Activated CD8-positive, alpha-beta memory T cell treated with anti-CD3 and anti-CD28 coated beads for 48 hours (primary cell): ENCODE data around the gene ZNF425.
"Not testable (repeated sequence)": the region's sequence is repeated elsewhere in the genome, so short reads cannot be mapped to it uniquely, and the experiment has no call there.

Experiments
- DNase-seq, 3 experiments: peaks; one replicate each; pipeline ENCODE4 v3.0.0-alpha.2; 2020; ENCODE audit warnings: low read depth in 2 of 3, low spot score in 2 of 3

Gene ZNF425

DNA sequence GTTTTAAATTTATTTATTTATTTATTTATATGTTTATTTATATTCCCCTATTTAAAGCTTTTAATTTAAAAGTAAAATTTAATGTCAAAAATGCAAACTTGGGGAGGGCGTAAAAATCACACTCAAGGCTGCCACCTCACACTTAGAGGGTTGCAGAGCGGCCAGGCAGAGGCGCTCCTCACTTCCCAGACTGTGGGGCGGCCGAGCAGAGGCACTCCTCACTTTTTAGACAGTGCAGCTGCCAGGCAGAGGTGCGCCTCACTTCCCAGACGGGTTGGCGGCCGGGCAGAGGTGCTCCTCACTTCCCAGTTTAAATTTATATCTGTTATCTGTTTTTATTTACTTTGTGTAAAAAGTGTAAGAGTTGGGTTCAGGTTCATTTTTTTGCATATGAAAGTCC is 10.0 kb upstream of the ZNF425 start:
- no peak for DNase-seq

DNA sequence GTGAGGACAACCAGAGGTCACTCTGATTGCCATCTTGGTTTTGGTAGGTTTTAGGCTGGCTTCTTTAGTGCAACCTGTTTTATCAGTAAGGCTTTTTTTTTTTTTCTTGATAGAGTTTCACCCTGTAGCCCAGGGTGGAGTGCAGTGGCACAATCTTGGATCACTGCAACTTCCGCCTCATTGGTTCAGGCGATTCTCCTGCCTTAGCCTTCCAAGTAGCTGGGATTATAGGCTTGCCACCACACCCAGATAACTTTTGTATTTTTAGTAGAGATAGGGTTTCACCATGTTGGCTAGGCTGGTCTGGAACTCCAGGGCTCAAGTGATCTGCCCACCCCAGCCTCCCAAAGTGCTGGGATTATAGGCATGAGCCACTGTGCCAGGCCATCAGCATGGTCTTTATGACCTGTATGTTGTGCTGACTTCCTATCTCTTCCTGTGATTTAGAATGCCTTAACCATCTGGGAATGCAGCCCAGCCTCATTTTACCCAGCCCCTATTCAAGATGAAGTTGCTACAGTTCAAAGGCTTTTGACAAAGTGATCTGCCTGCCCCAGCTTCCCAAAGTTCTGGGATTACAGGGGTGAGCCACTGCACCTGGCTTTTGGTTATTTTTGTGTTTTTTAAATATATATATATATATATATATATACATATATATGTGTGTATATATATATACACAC is 7.0 kb upstream of the ZNF425 start:
- DNase-seq = no peak

DNA sequence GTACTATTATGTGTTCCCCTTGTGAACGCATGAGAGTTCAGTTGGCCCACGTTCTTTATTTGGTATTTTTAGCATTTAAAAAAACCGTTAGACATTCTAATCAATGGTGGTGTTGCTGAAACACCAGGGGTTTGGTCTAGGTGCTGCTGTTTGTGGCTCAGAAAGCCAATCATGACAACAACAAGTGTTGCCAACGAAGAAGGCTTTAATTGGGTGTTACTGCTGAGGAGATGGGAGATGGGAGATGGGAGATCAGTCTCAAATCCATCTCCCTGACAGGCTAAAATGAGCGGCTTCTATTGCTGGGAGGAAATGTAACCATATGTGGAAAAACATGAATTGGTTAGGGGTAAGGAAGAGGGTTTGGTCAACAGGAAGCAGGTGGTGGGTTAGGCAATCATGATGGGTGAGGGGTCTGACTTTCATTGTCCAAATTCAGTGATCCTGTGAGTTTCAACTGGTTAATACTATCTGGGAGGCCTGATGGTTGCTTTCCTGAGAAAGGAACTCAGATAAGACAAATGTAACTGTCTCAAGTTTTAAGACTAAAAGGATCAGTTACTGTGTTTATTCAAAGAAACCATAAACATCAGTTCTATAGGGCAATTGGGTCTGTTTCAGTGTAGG is 4.6 kb upstream of the ZNF425 start:
- DNase-seq = no peak

- DNase-seq = peak in 2 of 3 experiments; percentile 59 to 70
Measured at GRCh38 chr7:149126662-149127266, 640 bp upstream of the ZNF425 start.

DNA sequence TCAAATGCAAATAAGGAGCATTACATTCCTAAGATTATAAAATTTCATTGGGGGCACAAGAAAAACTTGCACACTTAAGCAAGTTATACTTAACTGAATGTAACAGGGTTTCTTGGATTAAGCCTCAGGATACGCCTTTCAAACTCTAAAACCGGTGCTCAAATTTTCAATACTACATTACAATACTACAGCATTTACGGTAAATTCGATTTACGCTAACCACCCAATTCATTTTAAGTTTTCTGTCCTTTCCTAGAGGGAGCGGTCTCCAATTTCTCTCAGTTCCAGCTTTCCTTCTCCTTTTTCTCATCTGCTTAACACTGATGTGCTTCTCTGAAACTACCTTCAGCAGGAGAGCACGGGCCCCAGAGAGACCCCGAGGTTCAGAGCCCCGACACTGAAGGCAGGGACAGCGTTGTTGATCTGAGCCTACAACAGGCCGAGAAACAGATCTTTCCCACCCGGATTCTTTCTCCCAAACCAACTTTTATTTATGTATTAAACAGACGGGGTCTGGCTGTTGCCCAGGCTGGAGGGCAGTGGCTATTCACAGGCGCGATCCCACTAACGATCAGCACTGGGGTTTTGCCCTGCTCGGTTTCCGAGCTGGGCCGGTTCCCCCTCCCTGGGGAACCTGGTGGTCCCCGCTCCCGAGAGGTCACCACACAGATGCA is 798 bp downstream of the ZNF425 start:
- DNase-seq = no peak

DNA sequence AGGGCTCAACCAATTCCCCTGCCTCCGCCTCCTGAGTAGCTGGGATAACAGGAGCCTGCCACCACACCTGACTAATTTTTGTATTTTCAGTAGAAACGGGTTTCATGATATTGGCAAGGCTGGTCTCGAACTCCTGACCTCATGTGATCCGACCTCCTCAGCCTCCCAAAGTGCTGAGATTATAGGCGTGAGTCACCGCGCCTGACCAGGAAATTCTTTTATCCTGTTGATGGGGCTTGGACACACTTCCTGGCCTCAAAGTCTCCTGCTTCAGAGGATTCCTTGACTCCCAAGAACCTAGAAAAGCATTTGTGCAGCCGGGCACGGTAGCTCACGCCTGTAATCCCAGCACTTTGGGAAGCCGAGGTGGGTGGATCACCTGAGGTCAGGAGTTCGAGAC is 16.2 kb downstream of the ZNF425 start:
- no peak for DNase-seq

- no peak for DNase-seq
Measured at GRCh38 chr7:149104749-149105148, 21.4 kb downstream of the ZNF425 start.

GRCh38 chr7:149104214-149104613 is 21.9 kb downstream of the ZNF425 start:
- no peak for DNase-seq

DNA sequence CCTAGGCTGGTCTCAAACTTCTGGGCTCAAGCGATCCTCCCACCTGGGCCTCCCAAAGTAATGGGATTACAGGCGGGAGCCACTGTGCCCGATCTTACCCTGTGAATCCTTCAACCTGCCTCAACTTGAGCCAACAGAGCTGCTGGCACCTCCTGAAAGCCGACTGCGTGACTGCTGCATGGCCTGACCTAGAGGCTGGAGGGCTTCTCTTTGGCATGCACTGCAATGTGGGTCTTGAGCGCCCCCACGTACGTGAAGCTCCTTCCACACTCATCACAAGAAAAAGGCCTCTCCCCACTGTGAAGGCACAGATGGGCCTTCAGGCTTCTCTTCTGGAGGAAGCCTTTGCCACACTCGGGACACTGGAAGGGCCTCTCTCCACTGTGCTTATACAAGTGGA is 22.7 kb downstream of the ZNF425 start:
- DNase-seq = no peak

DNA sequence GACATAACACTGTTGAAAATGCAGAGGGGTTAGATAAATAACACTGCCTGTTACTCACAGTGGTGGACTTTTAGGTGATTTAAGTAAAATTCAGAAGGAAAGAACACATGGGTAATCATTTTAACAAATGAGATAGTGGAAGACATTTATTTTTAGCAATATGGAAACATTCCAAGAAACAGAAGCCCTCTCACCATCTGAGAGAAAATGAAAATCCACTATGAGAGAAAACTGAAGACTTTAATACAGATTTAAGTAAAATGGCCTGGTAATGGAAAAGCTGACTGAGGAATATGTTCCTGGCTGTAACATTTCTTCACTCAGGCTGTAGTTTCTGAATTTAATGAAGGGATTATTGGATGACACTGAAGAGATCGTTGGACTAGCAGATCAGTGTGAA is 23.5 kb downstream of the ZNF425 start:
- no peak for DNase-seq

DNA sequence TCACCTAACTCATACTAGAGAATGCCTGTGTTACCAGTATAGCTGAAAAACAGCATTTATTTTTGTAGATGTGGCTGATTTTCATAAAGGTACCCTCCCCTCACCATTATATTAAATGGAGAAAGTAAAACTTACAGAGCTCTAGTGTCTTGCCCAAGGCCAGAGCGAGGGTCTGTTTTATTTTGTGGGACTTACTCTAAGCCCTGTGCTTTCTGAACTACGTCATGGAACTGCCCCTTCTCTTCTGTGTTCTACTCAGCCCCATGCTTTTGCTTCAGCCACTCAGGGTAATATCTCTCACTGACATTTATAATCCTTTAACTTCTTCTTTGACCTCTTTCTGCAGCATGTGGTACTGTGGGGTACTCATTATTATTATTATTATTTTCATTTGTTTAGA is 25.3 kb downstream of the ZNF425 start:
- DNase-seq = no peak

- DNase-seq = no peak
Measured at GRCh38 chr7:149099058-149099457, 27.1 kb downstream of the ZNF425 start.

- no peak for DNase-seq
Measured at GRCh38 chr7:149097088-149097487, 29.0 kb downstream of the ZNF425 start.

- DNase-seq = no peak
Measured at GRCh38 chr7:149093228-149093627, 32.9 kb downstream of the ZNF425 start.

GRCh38 chr7:149092244-149092643 is 33.9 kb downstream of the ZNF425 start:
- DNase-seq = not testable (repeated sequence)

- DNase-seq = peak; percentile 84 to 93 (median 87)
Measured at GRCh38 chr7:149090397-149091195, 35.5 kb downstream of the ZNF425 start, which contains the start of gene ZNF786. ZNF786 (minus strand) TSS chr7:149090718; CDS start chr7:149090640, 78 bp downstream.

DNA sequence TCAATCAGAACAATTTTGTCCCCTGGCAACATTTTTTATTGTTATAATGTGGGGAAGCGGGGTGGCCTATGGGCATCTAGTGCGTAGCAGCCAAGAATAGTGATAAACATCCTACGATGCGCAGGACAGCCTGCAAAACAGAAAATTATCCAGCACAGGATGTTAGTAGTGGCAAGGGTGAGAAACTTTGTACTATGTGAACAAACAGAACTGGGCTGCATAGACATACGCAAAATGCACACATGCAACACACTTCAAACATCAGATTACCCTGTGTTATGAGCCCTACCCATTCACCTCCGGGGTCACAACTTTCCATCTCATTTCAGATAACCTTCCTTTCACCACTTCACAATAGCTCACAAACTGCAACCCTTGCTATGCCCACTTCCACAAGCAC is 38.7 kb downstream of the ZNF425 start:
- DNase-seq = no peak

DNA sequence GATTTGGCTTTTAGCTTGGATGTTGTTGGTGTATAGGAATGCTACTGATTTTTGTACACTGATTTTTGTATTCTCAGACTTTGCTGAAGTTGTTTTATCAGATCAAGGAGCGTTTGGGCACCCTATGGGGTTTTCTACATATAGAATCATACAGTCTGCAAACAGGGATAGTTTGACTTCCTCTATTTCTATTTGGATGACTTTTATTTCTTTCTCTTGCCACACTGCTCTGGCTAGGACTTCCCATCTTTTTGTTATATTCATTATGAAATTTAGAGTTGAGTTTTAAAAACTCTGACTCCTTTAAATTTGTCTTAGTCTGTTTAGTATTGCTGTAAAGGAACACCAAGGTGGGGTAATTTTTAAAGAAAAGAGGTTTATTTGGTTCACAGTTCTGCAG is 40.3 kb downstream of the ZNF425 start:
- DNase-seq = no peak

- no peak for DNase-seq
Measured at GRCh38 chr7:149084407-149084806, 41.7 kb downstream of the ZNF425 start.

- no peak for DNase-seq
Measured at GRCh38 chr7:149081914-149082313, 44.2 kb downstream of the ZNF425 start.

DNA sequence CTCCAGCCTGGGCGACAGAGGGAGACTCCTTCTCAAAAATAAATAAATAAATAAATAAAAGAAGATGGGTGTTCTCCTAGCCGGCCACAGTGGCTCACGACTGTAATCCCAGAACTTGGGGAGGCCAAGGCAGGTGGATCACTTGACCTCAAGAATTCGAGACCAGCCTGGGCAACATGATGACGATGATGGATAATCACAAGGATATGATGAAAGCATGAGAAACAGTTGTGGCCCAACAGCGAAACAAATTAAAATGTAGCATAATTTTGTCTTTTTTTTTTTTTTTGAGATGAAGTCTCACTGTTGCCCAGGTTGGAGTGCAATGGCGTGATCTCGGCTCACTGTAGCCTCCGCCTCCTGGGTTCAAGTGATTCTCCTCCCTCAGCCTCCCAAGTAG is 48.5 kb downstream of the ZNF425 start:
- no peak for DNase-seq
